ENCODE results near the gene CNTN5.
"Not testable (repeated sequence)": the region's sequence is repeated elsewhere in the genome, so short reads cannot be mapped to it uniquely, and the experiment has no call there.

Gene CNTN5

GRCh38 chr11:99803501-99803900 lies 782.8 kb downstream of the CNTN5 start:
- no peak for DNase-seq

- no peak for DNase-seq
Observed at GRCh38 chr11:99812516-99812915, 791.8 kb downstream of the CNTN5 start.

- DNase-seq, result no peak
Observed at GRCh38 chr11:99814021-99814420, 793.3 kb downstream of the CNTN5 start.

GRCh38 chr11:99814738-99815137 lies 794.0 kb downstream of the CNTN5 start:
- DNase-seq, result no peak

GRCh38 chr11:99818991-99819390 lies 798.2 kb downstream of the CNTN5 start:
- DNase-seq, result no peak

GRCh38 chr11:99822846-99823565 lies 802.3 kb downstream of the CNTN5 start:
- DNase-seq, result no peak

GRCh38 chr11:99836739-99837138 lies 816.0 kb downstream of the CNTN5 start:
- DNase-seq, result not testable (repeated sequence)

GRCh38 chr11:99841885-99842284 lies 821.1 kb downstream of the CNTN5 start:
- DNase-seq, result no peak

GRCh38 chr11:99865951-99866350 lies 845.2 kb downstream of the CNTN5 start:
- DNase-seq, result no peak

GRCh38 chr11:99881610-99882009 lies 860.9 kb downstream of the CNTN5 start:
- no peak for DNase-seq

GRCh38 chr11:99884750-99885149 lies 864.0 kb downstream of the CNTN5 start:
- no peak for DNase-seq

- DNase-seq, result no peak
Observed at GRCh38 chr11:99887481-99887880, 866.7 kb downstream of the CNTN5 start.

- DNase-seq, result no peak
Observed at GRCh38 chr11:99893811-99894210, 873.1 kb downstream of the CNTN5 start.

- DNase-seq, result no peak
Observed at GRCh38 chr11:99901175-99901574, 880.4 kb downstream of the CNTN5 start.

GRCh38 chr11:99911116-99911515 lies 890.4 kb downstream of the CNTN5 start:
- DNase-seq, result no peak

- DNase-seq, result no peak
Observed at GRCh38 chr11:99916078-99916477, 895.3 kb downstream of the CNTN5 start.

GRCh38 chr11:99918761-99919160 lies 898.0 kb downstream of the CNTN5 start:
- no peak for DNase-seq

GRCh38 chr11:99920956-99921355 lies 900.2 kb downstream of the CNTN5 start:
- no peak for DNase-seq

- DNase-seq, result no peak
Observed at GRCh38 chr11:99925968-99926367, 905.2 kb downstream of the CNTN5 start.

GRCh38 chr11:99932684-99933083 lies 911.9 kb downstream of the CNTN5 start:
- DNase-seq, result no peak

GRCh38 chr11:99934008-99934407 lies 913.3 kb downstream of the CNTN5 start:
- DNase-seq, result no peak

- DNase-seq, result no peak
Observed at GRCh38 chr11:99937330-99937729, 916.6 kb downstream of the CNTN5 start.

GRCh38 chr11:99952816-99953215 lies 932.1 kb downstream of the CNTN5 start:
- no peak for DNase-seq

- no peak for DNase-seq
Observed at GRCh38 chr11:99960536-99960935, 939.8 kb downstream of the CNTN5 start.

- DNase-seq, result no peak
Observed at GRCh38 chr11:99968336-99968735, 947.6 kb downstream of the CNTN5 start.

Measured in CD4-positive, alpha-beta T cell treated with Interferon alpha-2 for 1 hour (primary cell).